RKO (cell line): Measurements from ENCODE around the gene GPR137.

Source experiments
- DNase-seq: peaks from one replicate; pipeline ENCODE4 v3.0.0-alpha.2; 2016; ENCODE audit warnings: low spot score

GPR137 gene

GRCh38 chr11:64264371-64264852 is 21.2 kb upstream of the GPR137 start:
- DNase-seq, result no peak

DNA sequence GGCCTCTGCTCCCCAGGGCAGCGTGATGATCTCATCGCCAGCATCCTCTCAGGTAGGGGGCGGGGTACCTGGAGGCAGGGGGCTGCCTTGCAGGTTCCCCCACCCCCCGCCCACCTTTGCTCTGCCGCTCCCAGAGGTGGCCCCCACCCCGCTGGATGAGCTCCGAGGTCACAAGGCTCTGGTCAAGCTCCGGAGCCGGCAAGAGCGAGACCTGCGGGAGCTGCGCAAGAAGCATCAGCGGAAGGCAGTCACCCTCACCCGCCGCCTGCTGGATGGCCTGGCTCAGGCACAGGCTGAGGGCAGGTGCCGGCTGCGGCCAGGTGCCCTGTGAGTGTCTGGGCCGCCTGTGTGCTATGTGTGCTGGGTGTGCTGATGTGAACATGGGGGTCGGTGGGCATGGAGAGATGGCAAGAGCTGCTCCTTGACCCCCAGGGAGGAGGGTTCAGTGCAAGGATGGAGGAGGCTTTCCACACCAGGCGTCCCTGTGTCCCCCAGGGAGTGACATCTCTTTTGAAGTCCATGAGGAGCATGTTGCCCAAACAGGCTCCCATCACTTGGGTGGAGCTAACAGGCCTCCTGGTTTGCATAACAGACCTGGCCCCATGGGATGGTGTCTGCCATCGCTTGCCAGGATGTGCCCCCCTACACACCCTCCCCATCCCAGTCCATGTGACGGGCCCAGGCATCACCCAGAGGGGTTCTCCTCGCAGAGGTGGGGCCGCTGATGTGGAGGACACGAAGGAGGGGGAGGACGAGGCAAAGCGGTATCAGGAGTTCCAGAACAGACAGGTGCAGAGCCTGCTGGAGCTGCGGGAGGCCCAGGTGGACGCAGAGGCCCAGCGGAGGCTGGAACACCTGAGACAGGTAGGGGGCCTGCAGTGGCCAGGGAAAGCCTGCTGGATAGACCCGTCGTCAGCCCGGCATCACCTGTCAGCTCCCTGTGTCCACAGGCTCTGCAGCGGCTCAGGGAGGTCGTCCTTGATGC is 20.2 kb upstream of the GPR137 start:
- no peak for DNase-seq

DNA sequence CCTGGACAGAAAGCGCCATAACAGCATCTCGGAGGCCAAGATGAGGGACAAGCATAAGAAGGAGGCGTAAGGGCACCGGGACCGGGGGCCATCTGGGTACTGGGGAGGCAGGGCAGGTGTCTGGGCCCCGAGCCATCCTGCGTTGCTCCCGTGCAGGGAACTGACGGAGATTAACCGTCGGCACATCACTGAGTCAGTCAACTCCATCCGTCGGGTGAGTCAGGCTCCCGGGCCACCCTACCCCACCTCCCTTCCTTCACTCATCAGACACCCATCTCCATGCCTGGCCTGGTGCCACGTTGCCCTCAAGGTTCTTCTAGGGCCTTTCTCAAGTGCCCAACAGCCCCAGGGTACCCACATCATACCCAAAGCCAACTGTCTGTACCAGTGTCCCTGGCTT is 19.3 kb upstream of the GPR137 start:
- DNase-seq, result peak; percentile 69

GRCh38 chr11:64267207-64267945 is 18.3 kb upstream of the GPR137 start:
- no peak for DNase-seq

- DNase-seq, result peak; percentile 25
Observed at GRCh38 chr11:64268025-64268892, 17.4 kb upstream of the GPR137 start.

DNA sequence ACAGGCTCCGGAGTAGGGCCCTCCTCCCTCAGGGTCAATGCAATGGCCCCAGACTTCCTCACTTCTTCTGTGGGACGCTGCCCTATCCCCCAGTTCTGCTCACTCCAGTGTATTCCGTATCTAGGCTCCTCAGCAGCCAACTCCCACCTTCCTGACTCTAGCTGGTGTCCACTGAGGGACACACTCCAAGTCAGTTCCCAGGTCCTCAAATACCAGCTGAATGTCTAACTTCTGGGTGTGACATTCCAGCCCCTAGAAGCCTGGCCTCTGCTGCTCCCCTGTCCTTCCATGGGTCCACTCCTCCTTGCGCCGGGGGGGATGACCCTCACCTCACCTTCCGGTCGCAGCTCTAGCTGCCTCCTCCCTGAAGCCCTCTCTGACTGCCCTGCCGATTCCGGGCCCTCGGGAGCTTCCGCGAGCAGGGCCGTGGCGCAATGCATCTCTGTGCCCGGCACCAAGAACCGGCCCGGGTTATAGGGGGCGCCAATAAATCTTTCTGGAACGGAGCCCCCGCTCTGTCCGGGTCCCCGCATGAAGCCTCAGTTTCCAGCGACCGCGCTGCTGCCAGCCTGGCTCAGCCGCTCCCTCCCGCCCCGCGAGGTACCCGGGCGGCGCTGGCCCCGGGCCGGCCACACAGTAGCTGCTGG is 16.6 kb upstream of the GPR137 start:
- DNase-seq, result peak; percentile 81

GRCh38 chr11:64269540-64270220 is 16.0 kb upstream of the GPR137 start:
- DNase-seq, result peak; percentile 99

DNA sequence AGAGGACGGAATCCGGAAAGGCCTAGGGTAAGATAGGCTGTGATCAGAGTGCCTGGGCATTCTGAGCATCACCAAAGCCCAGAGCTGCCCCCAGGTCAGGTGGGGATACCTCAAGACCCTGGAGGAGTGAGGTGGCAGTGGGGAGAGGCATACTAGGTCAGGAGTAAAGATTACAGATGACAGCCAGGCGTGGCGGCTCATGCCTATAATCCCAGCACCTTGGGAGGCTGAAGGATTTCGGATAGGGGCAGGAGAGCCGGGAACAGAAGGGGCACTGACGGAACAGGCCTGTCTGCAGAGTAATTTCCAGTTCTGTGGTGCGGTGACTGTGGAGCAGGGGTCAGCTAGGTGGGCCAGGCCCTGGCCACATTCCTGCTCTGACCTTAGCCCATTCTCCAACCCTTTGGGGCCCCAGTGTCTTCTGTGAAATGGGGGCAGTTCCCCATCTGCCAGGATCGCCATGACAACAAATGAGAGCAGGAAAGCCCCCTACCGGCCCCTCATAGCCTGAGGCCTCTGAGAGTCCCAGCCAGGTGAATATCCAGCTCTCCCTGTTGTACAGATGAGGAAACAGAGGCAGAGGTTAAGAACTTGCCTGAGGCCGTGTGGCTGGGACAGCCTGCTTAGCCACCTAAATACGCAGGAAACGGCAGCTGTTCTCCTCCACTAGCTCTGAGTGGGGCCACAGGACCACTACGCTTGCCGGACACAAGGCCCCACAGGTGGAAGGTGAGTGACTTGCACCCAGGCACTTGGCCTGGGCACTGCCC is 10.4 kb upstream of the GPR137 start:
- DNase-seq, result no peak

GRCh38 chr11:64275841-64276240 is 9.8 kb upstream of the GPR137 start:
- no peak for DNase-seq

DNA sequence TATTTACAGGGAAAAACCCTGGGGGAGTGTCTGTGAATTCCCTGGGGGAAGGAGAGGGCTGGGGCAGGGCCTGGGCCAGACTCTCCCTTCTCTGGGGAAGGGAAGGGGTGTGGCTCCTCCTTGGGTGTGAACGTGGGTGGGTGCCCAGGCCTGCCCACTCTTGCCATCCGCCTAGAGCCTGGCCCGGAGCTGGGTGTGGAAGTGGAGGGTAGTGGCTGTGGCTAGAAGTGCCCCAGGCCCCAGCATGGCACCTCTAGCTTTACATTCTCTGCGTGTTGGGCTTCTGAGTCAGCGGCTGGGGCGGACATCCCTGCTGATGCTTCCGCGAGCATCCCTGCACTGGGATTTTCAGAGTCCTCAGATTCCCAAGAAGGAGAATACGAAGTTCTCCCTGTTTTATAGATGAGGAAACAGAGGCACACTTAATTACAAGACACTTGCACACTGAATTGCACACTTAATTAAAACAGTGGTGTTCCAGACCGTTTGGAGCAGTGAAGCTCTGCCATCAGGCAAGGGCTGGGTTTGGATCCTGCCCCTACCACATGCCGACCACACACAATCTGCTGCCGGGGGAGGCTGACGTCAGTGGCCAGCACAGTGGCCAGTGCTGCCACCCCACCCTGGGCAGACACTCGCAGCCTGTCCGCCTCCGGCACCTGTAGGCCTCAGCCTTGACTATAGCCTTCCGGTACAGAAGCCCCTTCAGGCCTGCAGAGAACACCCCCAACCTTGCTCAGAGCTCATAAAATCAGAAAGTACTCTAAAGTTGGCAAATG is 8.8 kb upstream of the GPR137 start:
- DNase-seq, result no peak

- DNase-seq, result no peak
Observed at GRCh38 chr11:64278576-64279190, 7.0 kb upstream of the GPR137 start.

GRCh38 chr11:64281957-64282770 is 3.5 kb upstream of the GPR137 start:
- DNase-seq, result no peak

- DNase-seq, result no peak
Observed at GRCh38 chr11:64283092-64283491, 2.6 kb upstream of the GPR137 start.

GRCh38 chr11:64284048-64284961 is 1.3 kb upstream of the GPR137 start, which contains the start of gene BAD:
Gene BAD, minus strand, starts transcription at chr11:64284665. Its CDS starts 297 bp downstream, at chr11:64284368.
- peak; percentile 93 for DNase-seq

DNA sequence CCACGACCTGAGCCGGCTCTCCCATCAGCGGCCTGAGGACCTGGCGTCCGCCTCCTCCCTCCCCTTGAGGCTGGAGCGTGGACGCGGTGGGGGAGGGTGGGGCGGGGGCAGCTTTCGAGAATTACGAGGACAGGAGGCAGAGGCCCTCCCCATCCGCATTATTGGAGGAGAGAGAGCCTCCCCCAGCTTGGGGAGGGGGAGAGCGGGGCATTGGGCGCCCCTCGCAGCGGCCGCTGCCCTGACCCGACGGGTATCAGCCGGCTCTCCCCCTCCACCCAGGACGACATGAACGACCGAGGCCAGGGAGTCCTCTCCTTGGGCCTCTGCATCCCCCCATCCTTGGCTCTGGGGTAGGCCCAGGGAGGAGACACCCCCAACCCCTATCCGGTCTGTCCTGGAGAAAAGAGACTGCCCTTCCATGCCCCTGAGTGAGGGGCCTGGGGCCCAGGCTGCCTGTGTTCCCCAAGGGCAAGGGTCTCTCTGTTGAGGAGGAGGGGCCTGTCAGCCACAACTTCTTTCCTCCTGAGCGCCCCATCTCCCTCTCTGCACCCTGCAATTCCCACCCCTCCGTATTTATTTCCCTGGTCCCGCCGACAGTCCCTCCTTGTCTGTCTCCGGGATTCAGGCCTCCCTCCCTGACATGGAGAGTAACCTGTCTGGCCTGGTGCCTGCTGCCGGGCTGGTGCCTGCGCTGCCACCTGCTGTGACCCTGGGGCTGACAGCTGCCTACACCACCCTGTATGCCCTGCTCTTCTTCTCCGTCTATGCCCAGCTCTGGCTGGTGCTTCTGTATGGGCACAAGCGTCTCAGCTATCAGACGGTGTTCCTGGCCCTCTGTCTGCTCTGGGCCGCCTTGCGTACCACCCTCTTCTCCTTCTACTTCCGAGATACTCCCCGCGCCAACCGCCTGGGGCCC is 495 bp downstream of the GPR137 start:
- DNase-seq, result peak; percentile 47

DNA sequence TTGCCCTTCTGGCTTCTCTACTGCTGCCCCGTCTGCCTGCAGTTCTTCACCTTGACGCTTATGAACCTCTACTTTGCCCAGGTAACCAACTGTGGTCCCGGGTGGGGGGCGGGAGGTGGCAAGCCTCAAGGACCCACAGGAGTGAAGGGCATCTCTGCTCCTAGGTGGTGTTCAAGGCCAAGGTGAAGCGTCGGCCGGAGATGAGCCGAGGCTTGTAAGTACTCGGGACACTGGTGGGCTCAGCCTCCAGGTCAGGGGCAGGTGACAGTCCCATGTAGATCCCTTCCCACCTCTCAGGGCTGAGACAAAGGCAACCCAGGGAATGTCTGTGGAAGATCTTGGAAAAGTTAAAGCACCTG is 1.1 kb downstream of the GPR137 start:
- no peak for DNase-seq
